Measurements from ENCODE around the gene CRNN.

CRNN gene

GRCh38 chr1:152398812-152399698 lies 15.0 kb downstream of the CRNN start:
- TF ChIP-seq CTCF (IDR thresholded peaks at IDR 0.05; ENCODE audit: low read depth, low read length): no peak
- no peak overlapping the region for H3K4me3 ChIP-seq (ENCODE audit: low read depth, low read length)

GRCh38 chr1:152397474-152397873 lies 16.6 kb downstream of the CRNN start:
- TF ChIP-seq CTCF (IDR thresholded peaks at IDR 0.05; ENCODE audit: low read depth, low read length): no peak
- no peak overlapping the region for H3K4me3 ChIP-seq (ENCODE audit: low read depth, low read length)

- no peak for TF ChIP-seq CTCF (IDR thresholded peaks at IDR 0.05; ENCODE audit: low read depth, low read length)
- H3K4me3 ChIP-seq (ENCODE audit: low read depth, low read length): no peak overlapping the region
Observed at GRCh38 chr1:152394151-152394550, 19.9 kb downstream of the CRNN start.

GRCh38 chr1:152392909-152393308 lies 21.2 kb downstream of the CRNN start:
- no peak for TF ChIP-seq CTCF (IDR thresholded peaks at IDR 0.05; ENCODE audit: low read depth, low read length)
- no peak overlapping the region for H3K4me3 ChIP-seq (ENCODE audit: low read depth, low read length)

GRCh38 chr1:152388889-152389288 lies 25.2 kb downstream of the CRNN start:
- no peak for TF ChIP-seq CTCF (IDR thresholded peaks at IDR 0.05; ENCODE audit: low read depth, low read length)
- H3K4me3 ChIP-seq (ENCODE audit: low read depth, low read length): no peak overlapping the region

GRCh38 chr1:152386940-152387339 lies 27.1 kb downstream of the CRNN start:
- no peak for TF ChIP-seq CTCF (IDR thresholded peaks at IDR 0.05; ENCODE audit: low read depth, low read length)
- no peak overlapping the region for H3K4me3 ChIP-seq (ENCODE audit: low read depth, low read length)

- TF ChIP-seq CTCF (IDR thresholded peaks at IDR 0.05; ENCODE audit: low read depth, low read length): no peak
- H3K4me3 ChIP-seq (ENCODE audit: low read depth, low read length): no peak overlapping the region
Observed at GRCh38 chr1:152380932-152381331, 33.1 kb downstream of the CRNN start.
